Measurements from ENCODE around the gene RAB20. TPM values are rescaled to one million over a fixed set of nuclear protein-coding genes. Genes with fewer than 3 reads are reported as not detected.
"Not testable (repeated sequence)": the region's sequence is repeated elsewhere in the genome, so short reads cannot be mapped to it uniquely, and the experiment has no call there.

The RAB20 gene
- total and polyA plus RNA-seq, 9 of the 15 experiments (the other 6 are each of a cell fraction or from before 2014, with no cell fraction given) = 0.62 to 9.2 (median 5.4) TPM

DNA sequence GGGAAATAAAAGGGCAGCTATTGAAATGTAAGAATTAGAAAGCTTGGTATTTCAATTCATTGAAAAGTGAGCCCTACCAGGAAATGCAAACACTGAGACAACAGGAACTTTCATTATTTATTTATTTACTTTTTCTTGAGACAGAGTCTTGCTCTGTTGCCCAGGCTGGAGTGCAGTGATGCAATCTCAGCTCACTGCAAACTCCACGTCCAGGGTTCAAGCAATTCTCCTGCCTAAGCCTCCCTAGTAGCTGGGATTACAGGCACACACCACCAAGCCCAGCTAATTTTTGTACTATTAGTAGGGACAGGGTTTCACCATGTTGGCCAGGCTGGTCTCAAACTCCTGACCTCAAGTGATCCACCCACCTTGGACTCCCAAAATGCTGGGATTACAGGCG, 29.3 kb downstream of the RAB20 start:
- in situ Hi-C loops (cut with MboI); CTCF ChIA-PET (ENCODE audit: low intra/inter-chr PET ratio); FAIRE-seq; H3K9me1 ChIP-seq (ENCODE audit: control insufficient read depth, insufficient read depth, low read length); POLR2A ChIA-PET; BruUV-seq (replicated peaks); H4K20me1 ChIP-seq (replicated peaks; ENCODE audit: control insufficient read depth, insufficient read depth, low read length); H3K79me2 ChIP-seq (ENCODE audit: control insufficient read depth, insufficient read depth, low read length); H3K36me3 ChIP-seq (ENCODE audit: control insufficient read depth, insufficient read depth, low read length); intact Hi-C loops (cut with micrococcal nuclease); H2AFZ ChIP-seq (ENCODE audit: low read depth, low read length); H3K4me2 ChIP-seq (ENCODE audit: insufficient read depth, low read length); DNase-seq (ENCODE audit: extremely low read depth in 1 of 4, low spot score in 3 of 4); H3K27me3 ChIP-seq (ENCODE audit: control insufficient read depth in 2 of 2, insufficient read depth in 2 of 2, low read length in 2 of 2); H3K9me3 ChIP-seq (replicated peaks; ENCODE audit: control insufficient read depth, insufficient read depth, low read depth, low read length); H3K9ac ChIP-seq (ENCODE audit: insufficient read depth in 1 of 2, low read depth in 2 of 2, low read length in 2 of 2); H3K4me3 ChIP-seq; ATAC-seq; H3K27ac ChIP-seq (ENCODE audit: extremely low read depth, low read depth, low read length); TF ChIP-seq CEBPG (CRISPR knock-in tag; IDR thresholded peaks at IDR 0.05): not testable (repeated sequence)
- peaks cover 11 to 24% of the 10 kb centered on the region in 2 experiments for H3K4me1 ChIP-seq (replicated peaks in 1 of 2; ENCODE audit: control insufficient read depth in 2 of 2, insufficient read depth in 2 of 2, low read length in 2 of 2)
- TF ChIP-seq ZNF121 (CRISPR knock-in tag; conservative IDR thresholded peaks at IDR 0.05) = peak; percentile 19; the same call in 1 of the 2 replicates
- 0 out of 4 replicates have a peak, but pooled peaks of 1 of the 2 experiments have one; percentile 16 for TF ChIP-seq CEBPG (tag; conservative IDR thresholded peaks at IDR 0.05 in 1 of 2, IDR thresholded peaks at IDR 0.05 in 1 of 2)
- TF ChIP-seq CEBPB (tag; IDR thresholded peaks at IDR 0.05) = peak; percentile 35; the same call in 1 of the 2 replicates
- WGBS (ENCODE audit: insufficient coverage, low coverage, missing lambda C conversion rate) = 53% methylated on average over 2 of the region's 2 CpGs

DNA sequence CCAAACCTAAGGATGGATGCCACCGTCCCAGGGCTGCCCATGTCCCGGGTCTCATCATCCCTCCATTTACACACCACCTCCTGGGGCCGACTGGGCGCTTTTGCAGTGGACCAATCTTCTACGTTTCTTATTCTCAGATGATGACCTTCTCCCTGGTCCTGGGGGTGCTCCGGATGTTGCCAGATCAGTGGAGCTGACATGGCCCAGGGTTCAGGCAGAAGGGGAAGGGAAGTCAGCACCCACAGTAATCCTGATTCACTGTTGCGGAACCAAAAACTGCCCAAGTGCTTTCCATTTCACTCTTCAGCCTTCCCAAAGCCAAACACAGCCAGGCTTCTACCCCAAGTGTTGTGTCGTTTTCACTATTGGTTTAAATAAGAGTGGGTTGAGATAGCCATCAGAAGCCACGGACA, 29.8 kb downstream of the RAB20 start:
- intact Hi-C loops (cut with micrococcal nuclease) = no loop called here
- no TSS peak for BruUV-seq (replicated peaks)
- H3K27me3 ChIP-seq (ENCODE audit: control insufficient read depth in 2 of 2, insufficient read depth in 2 of 2, low read length in 2 of 2) = no peaks in the 10 kb centered on the region
- no peak overlapping the region for H3K9ac ChIP-seq (ENCODE audit: insufficient read depth in 1 of 2, low read depth in 2 of 2, low read length in 2 of 2)
- H3K4me1 ChIP-seq (replicated peaks in 1 of 2; ENCODE audit: control insufficient read depth in 2 of 2, insufficient read depth in 2 of 2, low read length in 2 of 2) = peaks cover 8 to 24% of the 10 kb centered on the region in 2 experiments
- no peaks in the 10 kb centered on the region for H3K9me1 ChIP-seq (ENCODE audit: control insufficient read depth, insufficient read depth, low read length)
- no peak overlapping the region for H3K27ac ChIP-seq (ENCODE audit: extremely low read depth, low read depth, low read length)
- no peak overlapping the region for H3K4me2 ChIP-seq (ENCODE audit: insufficient read depth, low read length)
- CTCF ChIA-PET (ENCODE audit: low intra/inter-chr PET ratio) = no interaction called here
- POLR2A ChIA-PET = no interaction called here
- ATAC-seq (no peak), FAIRE-seq (no peak), DNase-seq (ENCODE audit: extremely low read depth in 1 of 4, low spot score in 3 of 4) (no peak)
- WGBS (ENCODE audit: insufficient coverage, low coverage, missing lambda C conversion rate) = 39% methylated on average over 6 of the region's 9 CpGs
- no peaks in the 10 kb centered on the region; the same call in 1 of the 3 replicates for H3K79me2 ChIP-seq (ENCODE audit: control insufficient read depth, insufficient read depth, low read length)
- no peaks in the 10 kb centered on the region for H3K9me3 ChIP-seq (replicated peaks; ENCODE audit: control insufficient read depth, insufficient read depth, low read depth, low read length)
- no peaks in the 10 kb centered on the region for H4K20me1 ChIP-seq (replicated peaks; ENCODE audit: control insufficient read depth, insufficient read depth, low read length)
- H2AFZ ChIP-seq (ENCODE audit: low read depth, low read length) = no peak overlapping the region
- TF ChIP-seq ETS2 (tag; IDR thresholded peaks at IDR 0.05; ENCODE audit: borderline replicate concordance, poor library complexity, severe bottlenecking) (no peak), HNRNPLL (IDR thresholded peaks at IDR 0.05; ENCODE audit: low read depth, low read length, poor library complexity, severe bottlenecking) (no peak), SMAD1 (IDR thresholded peaks at IDR 0.05; ENCODE audit: low read depth, low read length, partially characterized antibody) (no peak), ZEB2 (IDR thresholded peaks at IDR 0.05) (no peak), HEY1 (CRISPR knock-in tag; IDR thresholded peaks at IDR 0.05; ENCODE audit: borderline replicate concordance) (no peak), ZNF79 (CRISPR knock-in tag; IDR thresholded peaks at IDR 0.05; ENCODE audit: low read depth) (no peak), STAG1 (CRISPR knock-in tag; IDR thresholded peaks at IDR 0.05; ENCODE audit: borderline replicate concordance) (no peak), MYNN (IDR thresholded peaks at IDR 0.05) (no peak), MYNN (CRISPR knock-in tag; IDR thresholded peaks at IDR 0.05) (no peak), NR3C1 (CRISPR knock-in tag; IDR thresholded peaks at IDR 0.05) (no peak)
- TF ChIP-seq, protein P1, sequence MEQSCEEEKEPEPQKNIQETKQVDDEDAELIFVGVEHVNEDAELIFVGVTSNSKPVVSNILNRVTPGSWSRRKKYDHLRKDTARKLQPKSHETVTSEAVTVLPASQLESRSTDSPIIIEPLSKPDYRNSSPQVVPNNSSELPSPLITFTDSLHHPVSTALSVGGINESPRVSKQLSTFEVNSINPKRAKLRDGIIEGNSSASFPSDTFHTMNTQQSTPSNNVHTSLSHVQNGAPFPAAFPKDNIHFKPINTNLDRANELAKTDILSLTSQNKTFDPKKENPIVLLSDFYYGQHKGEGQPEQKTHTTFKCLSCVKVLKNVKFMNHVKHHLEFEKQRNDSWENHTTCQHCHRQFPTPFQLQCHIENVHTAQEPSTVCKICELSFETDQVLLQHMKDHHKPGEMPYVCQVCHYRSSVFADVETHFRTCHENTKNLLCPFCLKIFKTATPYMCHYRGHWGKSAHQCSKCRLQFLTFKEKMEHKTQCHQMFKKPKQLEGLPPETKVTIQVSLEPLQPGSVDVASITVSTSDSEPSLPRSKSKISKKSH (CRISPR knock-in tag; IDR thresholded peaks at IDR 0.05) = no peak
- TF ChIP-seq, protein P2, sequence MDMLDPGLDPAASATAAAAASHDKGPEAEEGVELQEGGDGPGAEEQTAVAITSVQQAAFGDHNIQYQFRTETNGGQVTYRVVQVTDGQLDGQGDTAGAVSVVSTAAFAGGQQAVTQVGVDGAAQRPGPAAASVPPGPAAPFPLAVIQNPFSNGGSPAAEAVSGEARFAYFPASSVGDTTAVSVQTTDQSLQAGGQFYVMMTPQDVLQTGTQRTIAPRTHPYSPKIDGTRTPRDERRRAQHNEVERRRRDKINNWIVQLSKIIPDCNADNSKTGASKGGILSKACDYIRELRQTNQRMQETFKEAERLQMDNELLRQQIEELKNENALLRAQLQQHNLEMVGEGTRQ (CRISPR knock-in tag; IDR thresholded peaks at IDR 0.05) = no peak
- H3K4me3 ChIP-seq = no peak overlapping the region
- in situ Hi-C loops (cut with MboI) = no loop called here
- no peaks in the 10 kb centered on the region for H3K36me3 ChIP-seq (ENCODE audit: control insufficient read depth, insufficient read depth, low read length)
